CD4-positive, alpha-beta memory T cell (primary cell): ENCODE measurements around the gene CCDC97. TPM values are rescaled to one million over a fixed set of nuclear protein-coding genes. Genes with fewer than 3 reads are reported as not detected.

Experiments used
- CTCF ChIA-PET: fragments of 350-600 bp; sonication (Branson Sonifier 250); formaldehyde crosslinking; loops from one replicate; lab custom pipeline; 2021; ENCODE audit warnings: inconsistent platforms; ENCODE audit not compliant: partially characterized antibody; lab: Charles Lee
- POLR2A ChIA-PET: fragments of 350-600 bp; sonication (Branson Sonifier 250); formaldehyde crosslinking; loops from one replicate; lab custom pipeline; 2021; ENCODE audit not compliant: partially characterized antibody; lab: Charles Lee
- DNase-seq, 5 donors: peaks; one replicate each; pipeline versions ENCODE4 v3.0.0 to v3.0.0-alpha.2; 2020 to 2022; ENCODE audit warnings: mixed read lengths in 1 of 5
- H3K27ac ChIP-seq: one replicate; pipeline ENCODE4 v1.7.0; 2013; ENCODE audit warnings: low read depth, low read length
- H3K27me3 ChIP-seq: 2 replicates; pipeline ENCODE4 v1.7.0; 2013; ENCODE audit warnings: mild to moderate bottlenecking, low read length, moderate library complexity; ENCODE audit not compliant: insufficient read depth
- H3K36me3 ChIP-seq: 2 replicates; pipeline ENCODE4 v1.7.0; 2013; ENCODE audit warnings: mild to moderate bottlenecking, low read length, moderate library complexity; ENCODE audit not compliant: insufficient read depth
- H3K4me1 ChIP-seq: 2 replicates; pipeline ENCODE4 v1.7.0; 2013; ENCODE audit warnings: mild to moderate bottlenecking, low read length, moderate library complexity; ENCODE audit not compliant: insufficient read depth
- H3K4me3 ChIP-seq, 2 donors: one replicate each; pipeline ENCODE4 v1.7.0; 2013; ENCODE audit warnings: low read length in 2 of 2, mild to moderate bottlenecking in 1 of 2
- H3K9me3 ChIP-seq, 2 donors: one replicate each; pipeline ENCODE4 v1.7.0; 2013; ENCODE audit warnings: low read length in 2 of 2, control low read depth in 1 of 2; ENCODE audit not compliant: control insufficient read depth in 1 of 2
- H3K27ac Mint-ChIP-seq, 7 donors: one replicate each; pipeline ENCODE4 v1.8.0; 2020 to 2021; ENCODE audit warnings: mixed read lengths in 7 of 7, mild to moderate bottlenecking in 6 of 7, inconsistent platforms in 3 of 7, moderate library complexity in 3 of 7
- H3K27me3 Mint-ChIP-seq, 2 donors: one replicate each; pipeline ENCODE4 v1.8.0; 2020 to 2021; ENCODE audit warnings: mixed read lengths in 2 of 2
- H3K36me3 Mint-ChIP-seq, 2 donors: one replicate each; pipeline ENCODE4 v1.8.0; 2020 to 2021; ENCODE audit warnings: mixed read lengths in 2 of 2, inconsistent platforms in 1 of 2, mild to moderate bottlenecking in 1 of 2
- H3K4me1 Mint-ChIP-seq, 4 donors: one replicate each; pipeline ENCODE4 v1.8.0; 2020 to 2021; ENCODE audit warnings: mixed read lengths in 4 of 4, mild to moderate bottlenecking in 1 of 4
- H3K4me3 Mint-ChIP-seq, 8 donors: one replicate each; pipeline ENCODE4 v1.8.0; 2020 to 2021; ENCODE audit warnings: mixed read lengths in 8 of 8, mild to moderate bottlenecking in 7 of 8, moderate library complexity in 6 of 8, inconsistent platforms in 3 of 8
- H3K9me3 Mint-ChIP-seq, 8 donors: one replicate each; pipeline ENCODE4 v1.8.0; 2020 to 2021; ENCODE audit warnings: mixed read lengths in 8 of 8, mild to moderate bottlenecking in 5 of 8, inconsistent platforms in 3 of 8, moderate library complexity in 1 of 8
- intact Hi-C: fragments of 100-400 bp; cut with micrococcal nuclease; formaldehyde crosslinking; loops from one replicate; pipeline ENCODE4 v1.15.1; 2023
- polyA plus RNA-seq, 2 donors: library from polyadenylated mRNA; unstranded; fragments of 300-500 nt; fragmentation: Illumina TruSeq; gene quantifications; one replicate each; pipeline ENCODE4 v1.2.3, GENCODE V29; 2021
- total RNA-seq, 2 experiments: library from RNA; stranded (reverse); gene quantifications; one replicate each; pipeline ENCODE4 v1.2.3, GENCODE V29; 2021

CCDC97 gene
- total and polyA plus RNA-seq, 4 experiments from 2014 or later, result 23.2 to 61.4 (median 44.3) TPM

- Histone ChIP-seq H3K4me1 (peaks cover 84% of the 10 kb centered on the region), H3K4me3 (peak overlapping the region; percentile 82 to 98), H3K36me3 (peaks cover 34% of the 10 kb centered on the region), H3K9me3 (no peaks in the 10 kb centered on the region), H3K27me3 (no peaks in the 10 kb centered on the region), H3K27ac (peak overlapping the region; percentile 92)
- H3K27me3 Mint-ChIP-seq, result no peaks in the 10 kb centered on the region
- H3K4me1 Mint-ChIP-seq, result peaks cover 50 to 92% (median 75%) of the 10 kb centered on the region in 4 donors
- ChIA-PET POLR2A (interaction anchor here (0.8 to 26.9 kb wide), 19 partner anchors 10 to 575 kb away, joined by 3 to 711 read pairs (median 8); partner anchors contain the start of genes ACTMAP, B3GNT8, B9D2 and HNRNPUL1), CTCF (interaction anchor here (0.6 to 12.4 kb wide), 26 partner anchors 9 to 648 kb away, joined by 3 to 165 read pairs (median 5); partner anchors contain the start of genes B9D2, HNRNPUL1 and TGFB1)
- intact Hi-C loops, result loop anchor here (1.0 to 5.0 kb wide), 6 partner anchors 19 to 647 kb away; partner anchors contain the start of genes BCKDHA and EXOSC5
- peak in 1 of 5 donors; percentile 46 for DNase-seq
- peak overlapping the region; percentile 97 to 100 (median 99) for H3K27ac Mint-ChIP-seq
- H3K36me3 Mint-ChIP-seq, result peaks cover 25 to 71% of the 10 kb centered on the region in 2 donors
- H3K4me3 Mint-ChIP-seq, result peak overlapping the region; percentile 96 to 100 (median 97)
- H3K9me3 Mint-ChIP-seq, result peaks cover 0 to 14% (median 0%) of the 10 kb centered on the region in 8 donors
These were observed 566 bp upstream of the CCDC97 start for GRCh38 chr19:41309180-41310032.

GRCh38 chr19:41311072-41311471, 1.1 kb downstream of the CCDC97 start:
- CTCF ChIA-PET, result interaction anchor here (1.2 to 4.4 kb wide), 3 partner anchors 41 to 129 kb away, joined by 3 to 101 read pairs (median 6); partner anchors contain the start of gene DMAC2
- Histone ChIP-seq H3K9me3 (no peaks in the 10 kb centered on the region), H3K4me1 (peaks cover 68% of the 10 kb centered on the region), H3K4me3 (peak overlapping the region; percentile 82 to 98), H3K36me3 (peaks cover 22% of the 10 kb centered on the region), H3K27me3 (no peaks in the 10 kb centered on the region), H3K27ac (peak overlapping the region; percentile 92)
- Mint-ChIP-seq H3K27ac (peak overlapping the region in 5 of 7 donors; percentile 25 to 100 (median 99)), H3K4me1 (peaks cover 42 to 78% (median 64%) of the 10 kb centered on the region in 4 donors), H3K27me3 (no peaks in the 10 kb centered on the region), H3K9me3 (peaks cover 0 to 14% (median 0%) of the 10 kb centered on the region in 8 donors), H3K36me3 (peaks cover 16 to 61% of the 10 kb centered on the region in 2 donors), H3K4me3 (peak overlapping the region; percentile 16 to 100 (median 97))
- intact Hi-C loops, result loop anchor here (2.0 kb wide), 1 partner anchor 18 kb away; no protein-coding TSS in a partner anchor
- DNase-seq, result peak in 1 of 5 donors; percentile 22
- POLR2A ChIA-PET, result interaction anchor here (0.8 to 26.9 kb wide), 9 partner anchors 8 to 221 kb away, joined by 3 to 711 read pairs (median 26); partner anchors contain the start of genes B9D2, HNRNPUL1 and TGFB1

- DNase-seq, result peak in 1 of 5 donors; percentile 33
These were observed 1.6 kb downstream of the CCDC97 start for GRCh38 chr19:41311613-41312012.

GRCh38 chr19:41316306-41316920, 6.4 kb downstream of the CCDC97 start:
- peaks cover 20 to 71% (median 28%) of the 10 kb centered on the region in 4 donors for H3K4me1 Mint-ChIP-seq
- H3K4me3 Mint-ChIP-seq, result peak overlapping the region in 1 of 8 donors; percentile 33

More at GRCh38 chr19:41311613-41312012, 1.6 kb downstream of the CCDC97 start:
- H3K27me3 Mint-ChIP-seq, result no peaks in the 10 kb centered on the region
- peaks cover 18 to 62% of the 10 kb centered on the region in 2 donors for H3K36me3 Mint-ChIP-seq
- Histone ChIP-seq H3K4me3 (no peak overlapping the region), H3K36me3 (peaks cover 26% of the 10 kb centered on the region), H3K4me1 (peaks cover 62% of the 10 kb centered on the region), H3K9me3 (no peaks in the 10 kb centered on the region), H3K27ac (no peak overlapping the region), H3K27me3 (no peaks in the 10 kb centered on the region)
- H3K4me1 Mint-ChIP-seq, result peaks cover 41 to 78% (median 59%) of the 10 kb centered on the region in 4 donors
- peak overlapping the region; percentile 51 to 100 (median 74) for H3K4me3 Mint-ChIP-seq
- intact Hi-C loops, result loop anchor here (2.0 kb wide), 1 partner anchor 17 kb away; no protein-coding TSS in a partner anchor
- CTCF ChIA-PET, result interaction anchor here (1.2 to 1.7 kb wide), 2 partner anchors 40 to 128 kb away, joined by 3 to 6 read pairs; partner anchors contain the start of gene DMAC2
- peak overlapping the region in 6 of 7 donors; percentile 39 to 99 (median 70) for H3K27ac Mint-ChIP-seq
- H3K9me3 Mint-ChIP-seq, result peaks cover 0 to 14% (median 0%) of the 10 kb centered on the region in 8 donors
- POLR2A ChIA-PET, result interaction anchor here (0.6 to 26.9 kb wide), 8 partner anchors 11 to 1370 kb away, joined by 3 to 711 read pairs (median 34); partner anchors contain the start of genes HNRNPUL1 and TGFB1

GRCh38 chr19:41318696-41319499, 8.9 kb downstream of the CCDC97 start:
- H3K27ac Mint-ChIP-seq, result peak overlapping the region; percentile 29 to 87 (median 66)
- H3K36me3 ChIP-seq, result peaks cover 66% of the 10 kb centered on the region
- CTCF ChIA-PET, result interaction anchor here (1.2 kb wide), 1 partner anchor 10 kb away, joined by 3 read pairs; no protein-coding TSS in a partner anchor
- peaks cover 0 to 5% (median 0%) of the 10 kb centered on the region in 8 donors for H3K9me3 Mint-ChIP-seq
- H3K27ac ChIP-seq, result no peak overlapping the region
- H3K4me3 ChIP-seq, result no peak overlapping the region
- H3K4me1 Mint-ChIP-seq, result peaks cover 11 to 61% (median 19%) of the 10 kb centered on the region in 4 donors
- no peaks in the 10 kb centered on the region for H3K27me3 Mint-ChIP-seq
- H3K9me3 ChIP-seq, result no peaks in the 10 kb centered on the region
- intact Hi-C loops, result no loop called here
- POLR2A ChIA-PET, result interaction anchor here (2.0 to 2.1 kb wide), 2 partner anchors 9 to 34 kb away, joined by 7 to 10 read pairs; partner anchors contain the start of gene CCDC97
- peaks cover 32 to 76% of the 10 kb centered on the region in 2 donors for H3K36me3 Mint-ChIP-seq
- DNase-seq, result peak in 1 of 5 donors; percentile 41
- no peaks in the 10 kb centered on the region for H3K27me3 ChIP-seq
- peak overlapping the region in 1 of 8 donors; percentile 49 for H3K4me3 Mint-ChIP-seq
- H3K4me1 ChIP-seq, result peaks cover 4% of the 10 kb centered on the region

More at GRCh38 chr19:41316306-41316920, 6.4 kb downstream of the CCDC97 start:
- peaks cover 62% of the 10 kb centered on the region for H3K36me3 ChIP-seq
- Mint-ChIP-seq H3K27ac (peak overlapping the region in 5 of 7 donors; percentile 13 to 70 (median 69)), H3K36me3 (peaks cover 34 to 77% of the 10 kb centered on the region in 2 donors), H3K9me3 (peaks cover 0 to 4% (median 0%) of the 10 kb centered on the region in 8 donors), H3K27me3 (no peaks in the 10 kb centered on the region)
- H3K4me1 ChIP-seq, result peaks cover 22% of the 10 kb centered on the region
- no peaks in the 10 kb centered on the region for H3K9me3 ChIP-seq
- ChIA-PET POLR2A (interaction anchor here (1.0 to 1.3 kb wide), 4 partner anchors 11 to 52 kb away, joined by 3 to 4 read pairs (median 4); partner anchors contain the start of gene HNRNPUL1), CTCF (no interaction called here)
- H3K27ac ChIP-seq, result no peak overlapping the region
- intact Hi-C loops, result no loop called here
- no peak overlapping the region for H3K4me3 ChIP-seq
- H3K27me3 ChIP-seq, result no peaks in the 10 kb centered on the region
- peak in 1 of 5 donors; percentile 37 for DNase-seq
